Osteocyte (in vitro differentiated cells): ENCODE results near the gene HACE1. TPM values are rescaled to one million over a fixed set of nuclear protein-coding genes. Genes with fewer than 3 reads are reported as not detected.

ENCODE experiments used
- DNase-seq: peaks from one replicate; pipeline ENCODE4 v3.0.0; 2021; ENCODE audit warnings: mixed read lengths; ENCODE audit not compliant: unreplicated experiment; ENCODE audit errors: extremely low spot score
- H3K27ac Mint-ChIP-seq: one replicate; pipeline ENCODE4 v1.8.0; 2021; ENCODE audit warnings: mild to moderate bottlenecking, mixed read lengths; ENCODE audit not compliant: unreplicated experiment
- H3K27me3 Mint-ChIP-seq: one replicate; pipeline ENCODE4 v1.8.0; 2021; ENCODE audit warnings: mixed read lengths; ENCODE audit not compliant: unreplicated experiment
- H3K36me3 Mint-ChIP-seq: one replicate; pipeline ENCODE4 v1.8.0; 2021; ENCODE audit warnings: mixed read lengths; ENCODE audit not compliant: unreplicated experiment
- H3K4me1 Mint-ChIP-seq: one replicate; pipeline ENCODE4 v1.8.0; 2021; ENCODE audit warnings: mixed read lengths; ENCODE audit not compliant: unreplicated experiment
- H3K4me3 Mint-ChIP-seq: one replicate; pipeline ENCODE4 v1.8.0; 2021; ENCODE audit warnings: mild to moderate bottlenecking, moderate library complexity, mixed read lengths; ENCODE audit not compliant: unreplicated experiment
- H3K9me3 Mint-ChIP-seq: one replicate; pipeline ENCODE4 v1.8.0; 2021; ENCODE audit warnings: mixed read lengths; ENCODE audit not compliant: unreplicated experiment
- total RNA-seq: library from RNA; stranded (reverse); gene quantifications from 2 replicates; pipeline ENCODE4 v1.2.1, GENCODE V29; 2021
- TF ChIP-seq, protein P1 (sequence below): fragments of 200-600 bp; sonication (generic); IDR thresholded peaks from 2 replicates; pipeline ENCODE4 v1.5.0; 2021; ENCODE audit warnings: antibody characterized with exemption, mild to moderate bottlenecking, moderate library complexity

The HACE1 gene
- total RNA-seq, 1 donor from 2014 or later: 29.9 TPM

- TF ChIP-seq, protein P1, sequence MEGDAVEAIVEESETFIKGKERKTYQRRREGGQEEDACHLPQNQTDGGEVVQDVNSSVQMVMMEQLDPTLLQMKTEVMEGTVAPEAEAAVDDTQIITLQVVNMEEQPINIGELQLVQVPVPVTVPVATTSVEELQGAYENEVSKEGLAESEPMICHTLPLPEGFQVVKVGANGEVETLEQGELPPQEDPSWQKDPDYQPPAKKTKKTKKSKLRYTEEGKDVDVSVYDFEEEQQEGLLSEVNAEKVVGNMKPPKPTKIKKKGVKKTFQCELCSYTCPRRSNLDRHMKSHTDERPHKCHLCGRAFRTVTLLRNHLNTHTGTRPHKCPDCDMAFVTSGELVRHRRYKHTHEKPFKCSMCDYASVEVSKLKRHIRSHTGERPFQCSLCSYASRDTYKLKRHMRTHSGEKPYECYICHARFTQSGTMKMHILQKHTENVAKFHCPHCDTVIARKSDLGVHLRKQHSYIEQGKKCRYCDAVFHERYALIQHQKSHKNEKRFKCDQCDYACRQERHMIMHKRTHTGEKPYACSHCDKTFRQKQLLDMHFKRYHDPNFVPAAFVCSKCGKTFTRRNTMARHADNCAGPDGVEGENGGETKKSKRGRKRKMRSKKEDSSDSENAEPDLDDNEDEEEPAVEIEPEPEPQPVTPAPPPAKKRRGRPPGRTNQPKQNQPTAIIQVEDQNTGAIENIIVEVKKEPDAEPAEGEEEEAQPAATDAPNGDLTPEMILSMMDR: no peak
- no peaks in the 10 kb centered on the region for H3K27me3 Mint-ChIP-seq
- peak overlapping the region; percentile 79 for H3K27ac Mint-ChIP-seq
- H3K36me3 Mint-ChIP-seq: peaks cover 28% of the 10 kb centered on the region
- H3K9me3 Mint-ChIP-seq: no peaks in the 10 kb centered on the region
- H3K4me1 Mint-ChIP-seq: peaks cover 64% of the 10 kb centered on the region
- H3K4me3 Mint-ChIP-seq: peak overlapping the region; percentile 18
- no peak for DNase-seq
Observed at GRCh38 chr6:104784884-104785283, 74.8 kb downstream of the HACE1 start.

GRCh38 chr6:104771258-104771832, 88.4 kb downstream of the HACE1 start:
- Mint-ChIP-seq H3K27ac (no peak overlapping the region), H3K9me3 (no peaks in the 10 kb centered on the region), H3K36me3 (peaks cover 10% of the 10 kb centered on the region), H3K4me3 (no peak overlapping the region), H3K27me3 (no peaks in the 10 kb centered on the region), H3K4me1 (peaks cover 24% of the 10 kb centered on the region)
- TF ChIP-seq, protein P1: peak; percentile 70
- no peak for DNase-seq

- Mint-ChIP-seq H3K27ac (no peak overlapping the region), H3K4me1 (peaks cover 30% of the 10 kb centered on the region), H3K4me3 (no peak overlapping the region), H3K27me3 (no peaks in the 10 kb centered on the region), H3K9me3 (no peaks in the 10 kb centered on the region), H3K36me3 (peaks cover 23% of the 10 kb centered on the region)
- no peak for DNase-seq
- TF ChIP-seq, protein P1: no peak
Observed at GRCh38 chr6:104768906-104769305, 90.8 kb downstream of the HACE1 start.

DNA sequence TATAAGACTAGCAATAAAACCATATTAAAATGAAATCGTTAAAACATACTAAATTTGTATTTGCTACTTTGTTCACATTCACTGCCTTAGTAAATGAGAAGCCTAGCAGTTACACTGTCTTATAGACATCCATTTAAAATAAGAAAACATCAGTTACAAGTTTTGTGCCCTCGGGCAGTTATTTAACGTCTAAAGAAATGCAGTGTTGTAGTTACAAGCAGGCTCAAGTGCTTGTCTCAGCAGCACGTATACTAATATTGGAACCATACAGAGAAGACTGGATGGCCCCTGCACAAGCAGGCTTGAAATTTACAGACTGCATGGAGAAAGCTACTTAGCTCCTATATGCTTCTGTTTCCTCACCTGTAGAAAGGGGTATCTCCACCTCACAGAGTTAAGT, 93.1 kb downstream of the HACE1 start:
- H3K4me1 Mint-ChIP-seq: peaks cover 27% of the 10 kb centered on the region
- DNase-seq: no peak
- H3K27ac Mint-ChIP-seq: no peak overlapping the region
- no peaks in the 10 kb centered on the region for H3K9me3 Mint-ChIP-seq
- no peak overlapping the region for H3K4me3 Mint-ChIP-seq
- peaks cover 32% of the 10 kb centered on the region for H3K36me3 Mint-ChIP-seq
- TF ChIP-seq, protein P1: no peak
- H3K27me3 Mint-ChIP-seq: no peaks in the 10 kb centered on the region

- peaks cover 68% of the 10 kb centered on the region for H3K36me3 Mint-ChIP-seq
- no peaks in the 10 kb centered on the region for H3K27me3 Mint-ChIP-seq
- no peak overlapping the region for H3K4me3 Mint-ChIP-seq
- no peak for DNase-seq
- TF ChIP-seq, protein P1: no peak
- H3K27ac Mint-ChIP-seq: no peak overlapping the region
- no peaks in the 10 kb centered on the region for H3K4me1 Mint-ChIP-seq
- peaks cover 34% of the 10 kb centered on the region for H3K9me3 Mint-ChIP-seq
Observed at GRCh38 chr6:104754788-104755409, 104.8 kb downstream of the HACE1 start.
